HFFc6 (cell line): Measurements from ENCODE around the gene ELK3. TPM values are rescaled to one million over a fixed set of nuclear protein-coding genes. Genes with fewer than 3 reads are reported as not detected.

Experiments
- DNase-seq: peaks from one replicate; pipeline ENCODE4 v3.0.0-alpha.2; 2018
- H3K27ac Mint-ChIP-seq: 2 replicates; pipeline ENCODE4 v1.8.0; 2020; ENCODE audit warnings: mild to moderate bottlenecking, mixed read lengths
- H3K27me3 Mint-ChIP-seq: 2 replicates; pipeline ENCODE4 v1.8.0; 2021; ENCODE audit warnings: mild to moderate bottlenecking, moderate library complexity, mixed read lengths; ENCODE audit not compliant: insufficient read depth
- H3K36me3 Mint-ChIP-seq: 2 replicates; pipeline ENCODE4 v1.8.0; 2021; ENCODE audit warnings: low read depth, mixed read lengths
- H3K4me1 Mint-ChIP-seq: 2 replicates; pipeline ENCODE4 v1.8.0; 2020; ENCODE audit warnings: low read depth, mixed read lengths
- H3K4me3 Mint-ChIP-seq: 2 replicates; pipeline ENCODE4 v1.8.0; 2020; ENCODE audit warnings: mild to moderate bottlenecking, moderate library complexity, mixed read lengths
- H3K9me3 Mint-ChIP-seq: 2 replicates; pipeline ENCODE4 v1.8.0; 2020; ENCODE audit warnings: mild to moderate bottlenecking, mixed read lengths
- total RNA-seq, 6 experiments: library from RNA; stranded (reverse); fragmentation: NEBNext Ultra II Directional; extraction: Animal tissue kit (Norgen Biotek cat#: 25700); gene quantifications; 2 replicates in 1 of 6; 3 replicates in 5 of 6; pipeline ENCODE4 v1.2.3, GENCODE V29; 2021
- TF ChIP-seq, protein P1 (sequence below): fragments of 200-600 bp; sonication (generic); IDR thresholded peaks from 2 replicates; pipeline ENCODE4 v1.5.0; 2021; ENCODE audit warnings: antibody characterized with exemption, mild to moderate bottlenecking

The ELK3 gene
- total RNA-seq, 6 experiments from 2014 or later = 54.5 to 80.7 (median 71.9) TPM

- TF ChIP-seq, protein P1, sequence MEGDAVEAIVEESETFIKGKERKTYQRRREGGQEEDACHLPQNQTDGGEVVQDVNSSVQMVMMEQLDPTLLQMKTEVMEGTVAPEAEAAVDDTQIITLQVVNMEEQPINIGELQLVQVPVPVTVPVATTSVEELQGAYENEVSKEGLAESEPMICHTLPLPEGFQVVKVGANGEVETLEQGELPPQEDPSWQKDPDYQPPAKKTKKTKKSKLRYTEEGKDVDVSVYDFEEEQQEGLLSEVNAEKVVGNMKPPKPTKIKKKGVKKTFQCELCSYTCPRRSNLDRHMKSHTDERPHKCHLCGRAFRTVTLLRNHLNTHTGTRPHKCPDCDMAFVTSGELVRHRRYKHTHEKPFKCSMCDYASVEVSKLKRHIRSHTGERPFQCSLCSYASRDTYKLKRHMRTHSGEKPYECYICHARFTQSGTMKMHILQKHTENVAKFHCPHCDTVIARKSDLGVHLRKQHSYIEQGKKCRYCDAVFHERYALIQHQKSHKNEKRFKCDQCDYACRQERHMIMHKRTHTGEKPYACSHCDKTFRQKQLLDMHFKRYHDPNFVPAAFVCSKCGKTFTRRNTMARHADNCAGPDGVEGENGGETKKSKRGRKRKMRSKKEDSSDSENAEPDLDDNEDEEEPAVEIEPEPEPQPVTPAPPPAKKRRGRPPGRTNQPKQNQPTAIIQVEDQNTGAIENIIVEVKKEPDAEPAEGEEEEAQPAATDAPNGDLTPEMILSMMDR = no peak
- peak overlapping the region; percentile 73 for H3K4me3 Mint-ChIP-seq
- peaks cover 84% of the 10 kb centered on the region for H3K4me1 Mint-ChIP-seq
- H3K9me3 Mint-ChIP-seq = no peaks in the 10 kb centered on the region
- DNase-seq = no peak
- peaks cover 11% of the 10 kb centered on the region; the same call in 1 of the 2 replicates for H3K36me3 Mint-ChIP-seq
- peaks cover 2% of the 10 kb centered on the region for H3K27me3 Mint-ChIP-seq
- H3K27ac Mint-ChIP-seq = peak overlapping the region; percentile 99
These were observed 42.9 kb downstream of the ELK3 start for GRCh38 chr12:96237035-96237434.

GRCh38 chr12:96237465-96238077 lies 43.4 kb downstream of the ELK3 start:
- peaks cover 9% of the 10 kb centered on the region; the same call in 1 of the 2 replicates for H3K36me3 Mint-ChIP-seq
- peaks cover 84% of the 10 kb centered on the region for H3K4me1 Mint-ChIP-seq
- H3K4me3 Mint-ChIP-seq = peak overlapping the region; percentile 73
- DNase-seq = peak; percentile 91
- TF ChIP-seq, protein P1 = no peak; the same call in 1 of the 2 replicates
- peaks cover 2% of the 10 kb centered on the region for H3K27me3 Mint-ChIP-seq
- no peaks in the 10 kb centered on the region for H3K9me3 Mint-ChIP-seq
- H3K27ac Mint-ChIP-seq = peak overlapping the region; percentile 99

DNA sequence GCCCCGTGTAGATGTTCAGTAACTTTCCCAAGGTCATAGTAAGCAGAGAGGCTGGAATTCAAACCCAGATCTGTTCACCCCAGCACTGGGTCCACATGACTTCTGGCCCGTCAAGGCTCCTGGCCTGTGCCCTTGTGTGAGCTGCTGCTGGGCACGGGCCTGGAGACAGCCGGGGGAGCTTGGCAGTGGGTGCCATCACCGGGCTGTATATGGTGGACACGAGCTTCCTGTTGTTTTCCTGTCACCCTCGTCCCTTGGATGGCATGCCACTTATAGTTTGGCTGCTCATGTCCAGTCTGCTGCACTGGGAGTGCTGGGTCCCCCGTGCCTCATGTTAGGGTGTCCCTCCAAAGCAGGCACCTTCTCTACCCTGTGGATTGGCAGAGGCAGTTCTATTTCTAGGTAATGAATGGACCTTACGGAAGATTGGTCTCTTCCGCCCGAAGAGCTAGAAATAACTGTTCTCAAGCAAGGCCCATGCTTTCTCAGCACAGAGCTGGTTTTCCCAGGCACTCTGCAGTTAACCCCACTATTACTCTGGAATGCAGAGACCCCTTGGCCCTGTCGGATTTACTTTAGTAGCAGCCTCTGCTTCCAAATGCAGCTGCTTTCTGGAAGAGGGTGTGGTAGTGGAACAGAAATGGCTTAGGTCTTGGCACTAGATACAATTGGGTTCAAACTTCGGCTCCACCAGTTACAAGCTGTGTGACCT lies 44.3 kb downstream of the ELK3 start:
- Mint-ChIP-seq H3K9me3 (no peaks in the 10 kb centered on the region), H3K36me3 (peaks cover 17% of the 10 kb centered on the region; the same call in 1 of the 2 replicates), H3K4me1 (peaks cover 86% of the 10 kb centered on the region), H3K4me3 (no peak overlapping the region), H3K27me3 (peaks cover 3% of the 10 kb centered on the region), H3K27ac (peak overlapping the region; percentile 99)
- DNase-seq = no peak
- TF ChIP-seq, protein P1 = no peak

DNA sequence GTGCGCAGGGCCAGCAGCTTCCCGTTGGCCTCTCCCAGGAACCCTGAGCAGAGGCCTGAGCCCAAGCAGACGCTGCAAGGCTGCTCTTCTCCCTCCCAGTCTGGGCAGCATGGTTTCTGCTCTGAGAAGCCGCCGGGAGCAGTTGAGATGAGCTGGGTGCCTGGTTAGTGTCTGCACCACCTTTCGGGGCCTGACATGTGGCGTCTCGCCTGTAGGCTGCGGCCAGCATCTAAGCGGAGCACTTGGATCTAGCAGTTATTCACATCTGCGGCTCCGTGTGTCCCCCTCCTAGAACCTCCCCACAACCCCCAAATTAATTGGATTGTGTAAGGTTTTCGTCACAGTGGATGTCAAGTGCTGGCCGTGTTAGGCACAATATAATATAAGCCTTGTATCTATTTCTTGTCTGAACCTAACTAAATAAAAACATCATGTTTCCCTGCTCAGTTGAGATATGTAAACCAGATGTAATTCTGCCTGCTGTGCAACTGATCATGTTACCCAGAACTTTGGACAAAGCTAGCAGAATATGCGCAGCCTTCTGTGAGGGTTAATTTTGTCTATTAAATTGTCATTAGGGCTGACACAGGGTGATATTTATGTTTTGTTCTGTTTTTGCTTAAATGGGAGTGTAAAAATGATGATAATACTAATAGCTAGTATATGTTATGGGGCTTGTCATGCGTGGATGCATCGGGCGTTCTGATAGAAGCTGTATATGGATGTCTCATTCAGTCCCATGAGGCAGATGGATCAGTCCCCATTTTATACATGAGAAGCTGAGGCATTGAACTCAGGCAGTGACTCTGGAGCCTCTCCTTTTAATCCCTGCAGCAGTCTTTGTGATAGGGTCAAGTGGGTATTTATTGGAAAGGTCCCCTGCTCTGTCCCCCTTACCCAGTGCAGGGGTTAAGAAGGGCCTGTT lies 45.8 kb downstream of the ELK3 start:
- H3K36me3 Mint-ChIP-seq = peaks cover 17% of the 10 kb centered on the region; the same call in 1 of the 2 replicates
- TF ChIP-seq, protein P1 = no peak
- H3K27me3 Mint-ChIP-seq = peaks cover 3% of the 10 kb centered on the region
- no peaks in the 10 kb centered on the region for H3K9me3 Mint-ChIP-seq
- H3K4me1 Mint-ChIP-seq = peaks cover 73% of the 10 kb centered on the region
- no peak for DNase-seq
- peak overlapping the region; percentile 67 for H3K27ac Mint-ChIP-seq
- no peak overlapping the region; the same call in 1 of the 2 replicates for H3K4me3 Mint-ChIP-seq

DNA sequence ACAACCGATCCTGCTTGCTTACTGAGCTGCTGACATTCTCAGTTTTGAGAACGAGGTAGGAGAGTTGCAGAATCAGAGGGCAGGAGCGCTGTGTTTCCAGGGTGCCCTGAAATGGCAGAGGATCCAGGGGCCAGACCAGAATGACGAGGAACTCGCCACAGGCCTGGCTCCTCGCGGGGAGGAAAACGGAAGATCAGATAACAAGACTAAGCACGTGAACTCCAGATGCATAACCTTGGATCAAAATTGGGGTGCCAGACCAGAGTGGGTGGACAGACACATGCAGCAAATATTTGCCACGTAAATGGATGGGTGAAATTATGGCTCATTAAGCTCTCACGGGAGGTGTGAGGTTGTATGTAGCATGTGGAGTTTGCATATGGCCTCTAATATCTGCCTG lies 46.5 kb downstream of the ELK3 start:
- DNase-seq = no peak
- TF ChIP-seq, protein P1 = no peak
- Mint-ChIP-seq H3K27ac (peak overlapping the region; percentile 32), H3K4me3 (no peak overlapping the region), H3K9me3 (no peaks in the 10 kb centered on the region), H3K4me1 (peaks cover 66% of the 10 kb centered on the region), H3K27me3 (peaks cover 3% of the 10 kb centered on the region), H3K36me3 (peaks cover 12% of the 10 kb centered on the region; the same call in 1 of the 2 replicates)
